A673 (cell line): ENCODE data around the gene KMT2B. TPM values are rescaled to one million over a fixed set of nuclear protein-coding genes. Genes with fewer than 3 reads are reported as not detected.
A peak's percentile ranks its signal among the peaks of the same experiment; 100 is the strongest.

ENCODE experiments used
- BruUV-seq: library from RNA; stranded (reverse); fragments of 400-500 nt; replicated peaks from 2 replicates; lab custom pipeline; 2021; lab: Mats Ljungman, UMichigan
- CTCF ChIA-PET: fragments of 300-600 bp; sonication (Branson Sonifier 250); formaldehyde crosslinking; loops from one replicate; lab custom pipeline; 2022; ENCODE audit warnings: antibody characterized with exemption; lab: Charles Lee
- POLR2A ChIA-PET: fragments of 300-600 bp; sonication (Branson Sonifier 250); formaldehyde crosslinking; loops from one replicate; lab custom pipeline; 2022; ENCODE audit warnings: antibody characterized with exemption; ENCODE audit not compliant: low non-redundant PET; lab: Charles Lee
- DNase-seq: peaks from one replicate; pipeline ENCODE4 v3.0.0-alpha.2; 2015; ENCODE audit warnings: low spot score
- H3K27ac ChIP-seq: fragments of 200-600 bp; sonication (generic); 2 replicates; pipeline ENCODE4 v1.5.1; 2016; ENCODE audit warnings: mixed run types, low read depth, mild to moderate bottlenecking, mixed read lengths, antibody characterized with exemption, low read length; ENCODE audit not compliant: poor library complexity, severe bottlenecking
- H3K27me3 ChIP-seq: fragments of 200-600 bp; sonication (generic); replicated peaks from 2 replicates; pipeline ENCODE4 v1.6.1; 2017; ENCODE audit warnings: mixed run types, low read depth, mild to moderate bottlenecking, mixed read lengths, antibody characterized with exemption, low read length; ENCODE audit not compliant: insufficient read depth, poor library complexity
- H3K36me3 ChIP-seq: fragments of 200-600 bp; sonication (generic); 2 replicates; pipeline ENCODE4 v1.6.1; 2016; ENCODE audit warnings: mixed run types, mild to moderate bottlenecking, mixed read lengths, antibody characterized with exemption, low read length; ENCODE audit not compliant: insufficient read depth, poor library complexity, severe bottlenecking
- H3K4me1 ChIP-seq: fragments of 200-600 bp; sonication (generic); 2 replicates; pipeline ENCODE4 v1.6.1; 2017; ENCODE audit warnings: mixed run types, mild to moderate bottlenecking, mixed read lengths, antibody characterized with exemption, low read length; ENCODE audit not compliant: insufficient read depth, poor library complexity, severe bottlenecking
- H3K4me3 ChIP-seq: fragments of 200-600 bp; sonication (generic); 2 replicates; pipeline ENCODE4 v1.5.1; 2016; ENCODE audit warnings: low read depth, mixed run types, mild to moderate bottlenecking, mixed read lengths, low read length; ENCODE audit not compliant: poor library complexity, severe bottlenecking
- H3K9me3 ChIP-seq: fragments of 200-600 bp; sonication (generic); 2 replicates; pipeline ENCODE4 v1.6.1; 2016; ENCODE audit warnings: mixed run types, low read depth, mild to moderate bottlenecking, mixed read lengths, antibody characterized with exemption, low read length; ENCODE audit not compliant: poor library complexity, severe bottlenecking
- EZH2 ChIP-seq: fragments of 200-600 bp; sonication (generic); IDR thresholded peaks from 2 replicates; pipeline ENCODE4 v1.6.1; 2017; ENCODE audit warnings: borderline replicate concordance, low read depth, mild to moderate bottlenecking, mixed read lengths, antibody characterized with exemption, low read length; ENCODE audit not compliant: poor library complexity, severe bottlenecking
- intact Hi-C: fragments of 100-400 bp; cut with micrococcal nuclease; formaldehyde crosslinking; loops from one replicate; pipeline ENCODE4 v1.10.0; 2022; ENCODE audit not compliant: unreplicated experiment
- total RNA-seq: library from RNA; stranded (reverse); gene quantifications from 2 replicates; pipeline ENCODE4 v1.2.3, GENCODE V29; 2021
- TF ChIP-seq, protein P1 (sequence below): fragments of 300-800, 200-600 bp; sonication (generic); conservative IDR thresholded peaks from 2 replicates; pipeline ENCODE4 v1.5.1; 2017; ENCODE audit warnings: low read depth, mild to moderate bottlenecking, antibody characterized with exemption, low read length, moderate library complexity, mixed read lengths

KMT2B gene
- total RNA-seq, 1 experiment from 2014 or later: 49.1 TPM

- no peak for DNase-seq
- no TSS peak for BruUV-seq
- Histone ChIP-seq H3K27ac (peak overlapping the region; percentile 99), H3K4me3 (peak overlapping the region; percentile 72), H3K9me3 (no peaks in the 10 kb centered on the region), H3K36me3 (no peaks in the 10 kb centered on the region), H3K4me1 (peaks cover 3% of the 10 kb centered on the region), H3K27me3 (no peaks in the 10 kb centered on the region)
- CTCF ChIA-PET: interaction anchor here (0.6 kb wide), 1 partner anchor 74 kb away, joined by 3 read pairs; no protein-coding TSS in a partner anchor
- intact Hi-C loops: loop anchor here (10.0 kb wide), 1 partner anchor 189 kb away; the partner anchor contains the start of gene LRFN3
- POLR2A ChIA-PET: no interaction called here
- TF ChIP-seq EZH2: no peak
- TF ChIP-seq, protein P1, sequence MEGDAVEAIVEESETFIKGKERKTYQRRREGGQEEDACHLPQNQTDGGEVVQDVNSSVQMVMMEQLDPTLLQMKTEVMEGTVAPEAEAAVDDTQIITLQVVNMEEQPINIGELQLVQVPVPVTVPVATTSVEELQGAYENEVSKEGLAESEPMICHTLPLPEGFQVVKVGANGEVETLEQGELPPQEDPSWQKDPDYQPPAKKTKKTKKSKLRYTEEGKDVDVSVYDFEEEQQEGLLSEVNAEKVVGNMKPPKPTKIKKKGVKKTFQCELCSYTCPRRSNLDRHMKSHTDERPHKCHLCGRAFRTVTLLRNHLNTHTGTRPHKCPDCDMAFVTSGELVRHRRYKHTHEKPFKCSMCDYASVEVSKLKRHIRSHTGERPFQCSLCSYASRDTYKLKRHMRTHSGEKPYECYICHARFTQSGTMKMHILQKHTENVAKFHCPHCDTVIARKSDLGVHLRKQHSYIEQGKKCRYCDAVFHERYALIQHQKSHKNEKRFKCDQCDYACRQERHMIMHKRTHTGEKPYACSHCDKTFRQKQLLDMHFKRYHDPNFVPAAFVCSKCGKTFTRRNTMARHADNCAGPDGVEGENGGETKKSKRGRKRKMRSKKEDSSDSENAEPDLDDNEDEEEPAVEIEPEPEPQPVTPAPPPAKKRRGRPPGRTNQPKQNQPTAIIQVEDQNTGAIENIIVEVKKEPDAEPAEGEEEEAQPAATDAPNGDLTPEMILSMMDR: no peak
These were observed 28.3 kb downstream of the KMT2B start for GRCh38 chr19:35746087-35746462.

DNA sequence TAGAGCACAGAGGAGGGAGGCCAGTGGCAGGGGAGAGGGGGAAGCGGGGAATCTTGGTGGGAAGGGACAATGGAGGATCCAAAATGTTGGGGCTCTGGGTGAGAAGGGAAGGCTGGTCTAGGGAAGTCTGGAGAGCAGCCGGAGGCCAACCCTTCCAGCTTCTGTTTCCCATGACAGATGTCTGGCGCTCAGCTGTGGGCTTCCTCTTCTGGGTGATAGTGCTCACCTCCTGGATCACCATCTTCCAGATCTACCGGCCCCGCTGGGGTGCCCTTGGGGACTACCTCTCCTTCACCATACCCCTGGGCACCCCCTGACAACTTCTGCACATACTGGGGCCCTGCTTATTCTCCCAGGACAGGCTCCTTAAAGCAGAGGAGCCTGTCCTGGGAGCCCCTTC lies 28.7 kb downstream of the KMT2B start:
- ChIA-PET POLR2A (no interaction called here), CTCF (no interaction called here)
- no TSS peak for BruUV-seq
- no peaks in the 10 kb centered on the region for H3K36me3 ChIP-seq
- H3K9me3 ChIP-seq: no peaks in the 10 kb centered on the region
- peak overlapping the region; percentile 99 for H3K27ac ChIP-seq
- H3K4me1 ChIP-seq: peaks cover 3% of the 10 kb centered on the region
- intact Hi-C loops: loop anchor here (10.0 kb wide), 1 partner anchor 188 kb away; the partner anchor contains the start of gene LRFN3
- DNase-seq: no peak
- H3K4me3 ChIP-seq: peak overlapping the region; percentile 72
- no peaks in the 10 kb centered on the region for H3K27me3 ChIP-seq
- TF ChIP-seq EZH2: no peak
- TF ChIP-seq, protein P1: no peak

- Histone ChIP-seq H3K4me3 (peak within 1 kb of the TSS; percentile 83), H3K36me3 (no peaks in the 10 kb centered on the region), H3K9me3 (no peaks in the 10 kb centered on the region), H3K4me1 (peaks cover 3% of the 10 kb centered on the region), H3K27ac (peak within 1 kb of the TSS; percentile 53), H3K27me3 (no peaks in the 10 kb centered on the region)
- TF ChIP-seq EZH2: no peak
- TF ChIP-seq, protein P1: no peak
- ChIA-PET CTCF (interaction anchor here (0.7 to 1.1 kb wide), 2 partner anchors 54 to 56 kb away, joined by 3 to 4 read pairs; no protein-coding TSS in a partner anchor), POLR2A (interaction anchor here (1.0 kb wide), 1 partner anchor 9 kb away, joined by 3 read pairs; no protein-coding TSS in a partner anchor)
- intact Hi-C loops: loop anchor here (10.0 kb wide), 1 partner anchor 186 kb away; the partner anchor contains the start of gene LRFN3
- peak; percentile 100 for DNase-seq
- no TSS peak for BruUV-seq
These were observed 30.6 kb downstream of the KMT2B start, which contains the start of gene LIN37 for GRCh38 chr19:35748106-35749020. Gene LIN37, plus strand, starts transcription at chr19:35748576. Its CDS starts 149 bp downstream, at chr19:35748725.
